CD4-positive, alpha-beta T cell treated with Interleukin-17A for 1 hour (primary cell): Measurements from ENCODE around the gene GHRH.

Experiments
- DNase-seq: peaks from one replicate; pipeline ENCODE4 v3.0.0-alpha.2; 2020

GHRH gene

DNA sequence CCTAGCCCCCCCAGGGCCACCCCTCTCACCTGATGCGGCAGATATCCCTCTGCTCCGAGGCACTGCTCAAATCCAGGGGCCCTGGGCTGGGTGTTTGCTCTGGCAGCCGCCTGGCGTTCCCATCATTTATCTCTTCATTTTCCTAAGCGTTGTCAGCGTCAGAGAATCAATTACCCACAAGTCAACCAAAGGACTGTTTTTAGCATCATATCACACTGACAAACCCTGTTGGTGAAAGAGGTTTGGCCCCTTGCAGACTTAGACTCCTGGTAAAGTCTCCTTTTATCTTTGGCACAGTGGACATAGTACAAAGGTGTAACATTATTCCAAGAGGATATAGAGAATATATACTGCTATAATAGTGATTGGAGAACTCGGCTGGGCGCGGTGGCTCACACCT is at the start of gene GHRH:
Gene GHRH (minus strand): TSS at position 101 of the 400 bp plus-strand sequence. CDS start 4,925 bp downstream, outside the sequence.
- DNase-seq = no peak

DNA sequence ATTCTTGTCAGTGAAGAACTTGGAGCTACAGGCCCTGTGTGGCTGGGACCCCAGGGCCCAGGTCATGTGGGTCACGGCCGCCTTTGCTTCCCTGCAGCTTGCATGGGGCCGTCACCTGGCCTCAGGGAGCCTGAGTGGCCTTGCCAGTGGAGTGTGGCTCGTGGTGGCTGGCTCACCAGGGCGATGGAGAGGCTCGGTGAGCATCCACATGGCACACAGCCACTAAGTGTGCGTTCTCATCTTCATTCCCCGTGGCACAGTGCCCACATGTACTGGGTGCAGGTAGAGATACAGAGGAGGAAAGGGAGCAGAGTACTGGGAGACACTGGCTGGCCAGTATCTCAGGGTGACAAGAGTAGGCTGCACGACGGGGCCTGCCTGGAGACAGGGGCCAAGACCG is 49.3 kb upstream of the GHRH start:
- DNase-seq = no peak

DNA sequence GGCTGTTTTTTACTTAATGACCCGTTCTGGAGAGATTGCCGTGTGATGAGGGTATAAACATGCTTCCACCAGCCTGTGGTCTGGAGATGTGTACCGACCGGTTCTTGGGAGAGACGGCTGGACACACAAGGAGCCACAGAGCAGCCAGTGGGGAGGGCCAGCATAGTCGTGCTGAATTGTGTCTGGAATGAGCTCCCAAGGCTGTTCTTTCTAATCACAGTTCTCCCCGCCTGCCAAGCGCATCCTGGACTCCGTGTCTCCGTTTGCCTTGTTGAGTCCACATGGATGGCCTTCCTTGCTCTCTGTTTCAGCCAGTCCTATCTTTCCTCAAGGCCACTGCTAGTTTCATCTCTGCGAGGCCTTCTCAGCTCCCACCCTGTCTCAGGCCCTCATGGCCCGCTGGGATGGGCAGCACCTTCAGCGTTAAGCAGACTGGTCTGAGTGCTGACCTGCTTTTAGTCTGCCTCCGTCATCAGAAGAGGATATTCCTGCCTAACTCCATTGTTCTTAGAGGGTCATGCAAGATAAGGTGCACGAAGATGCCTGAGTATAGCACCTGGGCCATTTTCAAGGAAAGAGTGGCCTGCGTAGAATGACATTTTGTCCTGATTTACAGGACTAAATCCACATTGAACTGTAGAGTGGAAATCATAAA is 48.4 kb upstream of the GHRH start:
- no peak for DNase-seq

DNA sequence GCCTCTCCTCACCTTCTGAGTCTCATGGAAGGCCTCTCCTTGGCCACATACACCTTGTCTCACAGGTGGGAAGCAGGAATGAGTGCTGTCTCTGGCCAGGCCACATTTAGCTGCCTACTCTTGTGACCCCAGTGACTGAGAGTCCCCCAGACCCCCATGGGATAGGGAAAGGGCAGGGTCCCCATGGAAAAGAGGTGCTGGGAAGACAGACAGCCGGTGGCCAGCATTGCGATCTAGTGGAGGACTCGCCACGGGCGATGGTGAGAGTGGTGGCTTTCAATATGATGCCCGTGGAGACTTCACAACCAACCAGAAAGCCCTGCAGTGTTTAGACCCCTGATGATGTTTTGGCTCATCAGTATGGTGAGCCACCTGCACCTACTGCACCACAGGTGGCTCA is 47.7 kb upstream of the GHRH start:
- no peak for DNase-seq

GRCh38 chr20:37308086-37309050 is 46.8 kb upstream of the GHRH start:
- DNase-seq = no peak

- no peak for DNase-seq
Measured at GRCh38 chr20:37305839-37306238, 44.2 kb upstream of the GHRH start.

- DNase-seq = no peak
Measured at GRCh38 chr20:37305079-37305478, 43.5 kb upstream of the GHRH start.

DNA sequence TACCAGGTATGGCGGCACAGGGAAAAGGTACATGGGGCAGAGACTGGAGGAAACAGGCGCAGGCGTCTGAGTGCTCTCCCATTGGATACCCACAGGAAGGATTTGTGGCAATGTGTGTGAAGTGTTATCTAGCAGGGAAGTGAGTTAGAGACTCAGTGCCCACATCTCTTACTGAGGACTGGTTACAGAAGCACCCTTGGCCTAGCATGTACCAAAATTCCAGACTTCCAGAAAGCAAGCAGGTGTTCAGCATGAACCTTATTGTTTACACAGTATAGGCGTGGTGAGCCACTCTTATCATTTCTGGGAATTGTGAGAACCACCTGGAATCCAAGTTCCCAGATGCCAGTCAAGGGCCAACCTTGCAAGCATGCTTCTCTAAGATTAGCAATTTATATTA is 42.0 kb upstream of the GHRH start:
- DNase-seq = no peak

- DNase-seq = no peak
Measured at GRCh38 chr20:37302981-37303380, 41.4 kb upstream of the GHRH start.

DNA sequence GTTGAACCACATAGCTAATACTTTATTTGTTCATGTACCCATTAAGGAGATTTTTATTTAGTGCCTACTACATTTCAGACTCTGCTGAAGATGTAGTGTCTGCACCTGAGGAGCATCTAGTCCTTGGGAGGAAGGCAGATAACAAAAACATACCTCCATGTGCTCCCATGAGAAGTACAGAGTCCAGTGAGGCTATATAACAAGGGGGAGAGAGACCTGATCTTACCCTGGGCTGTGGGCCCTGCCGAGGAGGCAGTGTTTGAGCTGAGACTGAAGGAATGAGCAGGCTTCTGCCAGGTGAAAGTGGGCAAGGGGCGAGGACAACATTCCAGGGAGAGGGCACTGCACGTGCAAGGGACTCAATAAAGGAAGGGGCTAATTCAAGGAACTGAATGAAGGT is 39.9 kb upstream of the GHRH start:
- no peak for DNase-seq

DNA sequence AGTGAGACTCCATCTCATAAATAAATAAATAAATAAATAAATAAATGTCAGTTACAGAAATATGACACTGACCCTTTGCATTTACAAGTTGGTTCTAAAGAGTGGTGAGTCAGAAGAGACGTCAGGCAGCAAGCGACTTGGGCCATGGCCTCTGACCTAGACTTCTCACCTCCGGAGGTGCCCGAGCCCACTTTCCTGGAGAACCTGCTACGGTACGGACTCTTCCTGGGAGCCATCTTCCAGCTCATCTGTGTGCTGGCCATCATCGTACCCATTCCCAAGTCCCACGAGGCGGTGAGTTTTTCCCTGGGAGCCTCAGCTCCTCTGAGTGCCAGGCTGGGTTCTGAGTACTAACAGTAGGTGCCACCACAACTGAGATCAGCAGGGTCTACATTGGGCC is 39.5 kb upstream of the GHRH start:
- no peak for DNase-seq

DNA sequence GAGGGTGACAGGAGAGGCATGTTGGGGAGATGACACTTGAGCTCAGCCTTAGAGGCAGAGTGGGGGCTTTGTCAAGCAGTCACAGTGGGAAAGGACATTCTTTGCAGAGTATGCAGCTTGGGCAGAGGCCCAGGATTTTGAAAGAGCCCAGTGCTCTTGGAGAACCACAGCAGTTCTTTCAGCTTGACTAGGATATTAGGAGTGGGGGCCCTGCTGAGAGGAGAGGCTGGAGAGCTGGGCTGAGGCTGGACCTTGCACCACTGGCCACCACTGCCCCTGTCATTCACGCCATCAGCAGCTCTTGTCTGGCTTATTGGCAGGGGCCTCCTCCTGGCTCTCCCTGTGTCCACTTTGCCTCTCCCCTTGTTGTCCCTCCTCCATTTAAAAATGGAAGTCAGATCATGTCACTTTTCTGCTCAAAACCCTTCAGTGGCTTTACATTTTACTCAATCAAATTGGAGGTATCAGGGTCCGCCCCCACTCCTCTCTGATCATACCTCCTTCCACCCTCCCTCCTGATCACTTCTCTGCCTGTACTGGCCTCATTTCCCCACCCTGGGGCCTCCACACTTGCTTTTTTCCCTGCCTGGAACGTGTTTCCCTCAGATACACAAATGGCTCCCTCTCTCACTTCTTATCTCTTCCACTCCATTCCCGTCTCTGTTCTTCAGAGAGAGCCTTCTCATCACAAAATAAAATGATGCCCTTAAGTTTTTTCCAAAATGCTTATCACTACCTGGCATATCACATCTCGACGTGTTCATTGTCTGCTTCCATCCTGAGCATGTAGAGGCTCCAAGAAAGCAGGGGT is 38.3 kb upstream of the GHRH start:
- no peak for DNase-seq

DNA sequence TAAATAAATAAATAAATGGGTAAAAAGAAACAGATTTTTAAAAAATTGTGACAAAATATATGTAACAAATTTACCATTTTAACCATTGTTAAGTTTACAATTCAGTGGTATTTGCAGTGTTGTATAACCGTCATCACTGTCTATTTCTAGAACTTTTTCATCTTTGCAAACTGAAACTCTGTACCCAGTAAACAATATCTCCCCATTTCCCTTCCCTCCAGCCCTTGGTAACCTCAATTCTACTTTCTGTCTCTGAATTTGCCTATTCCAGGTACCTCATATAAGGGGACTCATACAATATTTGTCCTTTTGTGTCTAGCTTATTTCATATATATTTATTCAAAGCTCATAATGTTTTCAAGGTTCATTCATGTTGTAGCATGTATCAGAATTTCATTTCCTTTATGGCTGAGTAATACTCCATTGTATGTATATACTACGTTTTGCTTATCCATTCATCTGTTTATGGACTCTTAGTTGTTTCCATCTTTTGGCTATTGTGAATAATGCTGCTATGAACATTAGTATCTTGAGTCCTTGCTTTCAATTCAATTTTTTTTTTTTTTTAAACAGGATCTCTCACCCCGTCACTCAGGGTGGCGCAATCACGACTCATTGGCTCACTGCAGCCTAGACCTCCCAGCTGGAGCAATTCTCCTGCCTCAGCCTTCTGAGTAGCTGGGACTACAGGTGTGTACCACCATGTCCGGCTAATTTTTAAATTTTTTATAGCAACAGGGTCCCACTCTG is 36.8 kb upstream of the GHRH start:
- no peak for DNase-seq

DNA sequence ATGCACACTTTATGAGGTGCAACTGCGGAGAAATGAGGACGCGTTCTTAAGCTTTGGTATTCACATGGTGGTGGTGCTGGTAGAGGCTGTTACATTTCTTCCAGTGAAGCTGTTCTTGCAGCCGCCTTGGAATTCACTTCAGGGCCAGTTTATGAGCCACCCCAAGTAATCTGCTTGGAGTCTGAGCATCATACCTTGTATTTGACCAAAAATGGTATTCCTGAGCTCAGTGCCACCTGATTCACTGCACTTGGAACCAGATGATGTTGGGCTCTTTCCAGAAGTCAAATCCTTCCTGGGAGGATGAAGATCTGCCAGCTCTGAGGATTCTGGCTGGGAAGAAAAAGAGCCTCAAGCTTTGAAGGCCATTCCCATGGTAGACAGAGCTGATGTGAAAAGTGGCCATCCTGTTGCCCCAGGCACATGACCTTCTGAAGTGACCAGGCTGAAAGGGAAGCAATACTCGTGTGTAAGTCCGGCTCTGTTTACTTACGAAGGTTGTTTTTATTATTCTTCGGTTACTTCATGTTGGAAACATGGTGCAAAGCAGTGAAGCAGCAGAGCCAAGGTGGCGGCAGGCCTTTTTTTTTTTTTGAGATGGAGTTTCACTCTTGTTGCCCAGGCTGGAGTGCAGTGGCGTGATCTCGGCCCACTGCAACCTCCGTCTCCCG is 35.6 kb upstream of the GHRH start:
- no peak for DNase-seq

GRCh38 chr20:37296371-37296770 is 34.8 kb upstream of the GHRH start:
- no peak for DNase-seq

GRCh38 chr20:37295595-37295994 is 34.0 kb upstream of the GHRH start:
- no peak for DNase-seq

DNA sequence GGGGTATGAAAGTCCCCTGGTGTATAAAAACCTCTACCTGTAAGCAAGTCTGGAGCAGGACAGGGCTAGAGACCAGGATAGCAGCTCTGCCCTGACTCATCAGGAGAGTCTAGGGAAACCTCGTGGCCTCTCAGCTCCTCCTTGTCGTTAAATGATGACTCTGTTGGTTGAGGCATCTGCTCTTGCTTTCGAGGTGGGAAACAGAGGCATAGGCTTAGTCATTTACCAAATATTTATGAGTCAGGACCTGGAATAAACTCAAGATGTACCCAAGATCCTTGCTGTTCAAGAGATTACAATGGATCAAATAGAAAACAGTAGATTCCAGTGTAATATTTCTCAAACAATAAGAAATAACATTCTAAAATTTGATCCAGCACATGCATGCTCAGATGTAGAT is 33.4 kb upstream of the GHRH start:
- no peak for DNase-seq

GRCh38 chr20:37294262-37294981 is 32.8 kb upstream of the GHRH start:
- no peak for DNase-seq

DNA sequence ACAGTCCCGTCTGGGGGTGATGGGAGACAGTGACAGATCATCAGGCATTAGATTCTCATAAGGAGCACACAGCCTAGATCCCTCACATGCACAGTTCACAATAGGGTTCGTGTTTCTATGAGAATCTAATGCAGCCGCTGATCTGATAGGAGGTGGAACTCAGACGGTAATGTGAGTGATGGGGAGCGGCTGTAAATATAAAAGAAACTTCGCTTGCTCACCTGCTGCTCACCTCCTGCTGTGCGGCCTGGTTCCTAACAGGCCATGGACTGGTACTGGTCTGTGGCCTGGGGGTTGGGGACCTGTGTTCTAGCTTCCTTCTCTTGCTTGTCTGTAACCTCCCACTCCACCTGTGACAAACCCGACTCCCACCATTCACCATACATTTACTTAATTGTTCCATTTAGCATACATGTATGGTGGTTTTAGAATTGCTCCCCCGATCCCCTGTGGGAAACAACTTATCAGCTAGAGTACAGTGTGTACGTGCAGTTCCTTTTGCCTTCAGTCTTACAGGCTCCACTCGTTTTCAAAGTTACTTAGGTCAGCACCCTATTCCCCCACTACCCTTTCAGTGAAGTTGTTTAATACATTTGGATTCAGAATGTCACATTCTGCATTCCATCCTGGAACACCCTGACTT is 31.8 kb upstream of the GHRH start:
- DNase-seq = no peak

GRCh38 chr20:37291724-37292126 is 30.1 kb upstream of the GHRH start:
- no peak for DNase-seq
